ENCODE data around the gene THAP8. TPM values are rescaled to one million over a fixed set of nuclear protein-coding genes. Genes with fewer than 3 reads are reported as not detected.
A peak's percentile ranks its signal among the peaks of the same experiment; 100 is the strongest.

Gene THAP8
- total RNA-seq, 1 experiment from 2014 or later, result 7.6 TPM

- Histone ChIP-seq H3K4me1 (no peaks in the 10 kb centered on the region), H3K36me3 (ENCODE audit: control insufficient read depth, insufficient read depth, low read length) (no peaks in the 10 kb centered on the region), H3K27me3 (replicated peaks; ENCODE audit: control insufficient read depth, insufficient read depth, low read length) (no peaks in the 10 kb centered on the region), H3K4me3 (ENCODE audit: low read depth, low read length) (peak within 1 kb of the TSS; percentile 98), H3K9me3 (no peaks in the 10 kb centered on the region)
- Mint-ChIP-seq H3K4me1 (ENCODE audit: low read depth, unreplicated experiment) (peaks cover 11% of the 10 kb centered on the region), H3K4me3 (ENCODE audit: unreplicated experiment) (peak within 1 kb of the TSS; percentile 95), H3K9me3 (ENCODE audit: unreplicated experiment) (no peaks in the 10 kb centered on the region), H3K27me3 (ENCODE audit: insufficient read depth, unreplicated experiment) (no peaks in the 10 kb centered on the region), H3K27ac (ENCODE audit: unreplicated experiment) (peak within 1 kb of the TSS; percentile 93), H3K36me3 (ENCODE audit: insufficient read depth, unreplicated experiment) (peaks cover 32% of the 10 kb centered on the region)
- CTCF ChIA-PET, result interaction anchor here (1.0 to 2.0 kb wide), 4 partner anchors 13 to 64 kb away, joined by 3 to 5 read pairs (median 4); partner anchors contain the start of genes ALKBH6, SYNE4 and THAP8
- intact Hi-C loops (cut with micrococcal nuclease; ENCODE audit: unreplicated experiment), result loop anchor here (2.0 kb wide), 2 partner anchors 13 to 59 kb away; partner anchors contain the start of genes SYNE4, THAP8 and WDR62
- POLR2A ChIA-PET, result interaction anchor here (0.6 to 2.2 kb wide), 4 partner anchors 8 to 47 kb away, joined by 3 to 15 read pairs (median 4); partner anchors contain the start of genes ALKBH6 and SYNE4
- no peak for TF ChIP-seq CTCF (IDR thresholded peaks at IDR 0.05; ENCODE audit: insufficient read depth in 1 of 2, low read depth in 1 of 2, low read length in 1 of 2, severe bottlenecking in 1 of 2, unreplicated experiment in 1 of 2)
- BruUV-seq (replicated peaks), result TSS peak; percentile 43
- DNase-seq, result peak; percentile 97
Observed at GRCh38 chr19:35995048-35995993, 58.8 kb downstream of the THAP8 start, which contains the start of gene SDHAF1. Gene SDHAF1, plus strand, starts transcription at chr19:35995188. Its CDS starts 87 bp downstream, at chr19:35995275.

- TF ChIP-seq CTCF (IDR thresholded peaks at IDR 0.05; ENCODE audit: insufficient read depth in 1 of 2, low read depth in 1 of 2, low read length in 1 of 2, severe bottlenecking in 1 of 2, unreplicated experiment in 1 of 2), result no peak
- peaks cover 33% of the 10 kb centered on the region for H3K36me3 Mint-ChIP-seq (ENCODE audit: insufficient read depth, unreplicated experiment)
- intact Hi-C loops (cut with micrococcal nuclease; ENCODE audit: unreplicated experiment), result loop anchor here (2.0 kb wide), 2 partner anchors 15 to 61 kb away; partner anchors contain the start of genes SYNE4, THAP8 and WDR62
- POLR2A ChIA-PET, result interaction anchor here (0.7 kb wide), 1 partner anchor 10 kb away, joined by 3 read pairs; no protein-coding TSS in a partner anchor
- H3K4me3 Mint-ChIP-seq (ENCODE audit: unreplicated experiment), result peak overlapping the region; percentile 95
- BruUV-seq (replicated peaks), result no TSS peak
- H3K27ac Mint-ChIP-seq (ENCODE audit: unreplicated experiment), result peak overlapping the region; percentile 93
- H3K4me1 Mint-ChIP-seq (ENCODE audit: low read depth, unreplicated experiment), result peaks cover 11% of the 10 kb centered on the region
- peak overlapping the region; percentile 98; the same call in 1 of the 2 replicates for H3K4me3 ChIP-seq (ENCODE audit: low read depth, low read length)
- DNase-seq, result no peak
- H3K27me3 Mint-ChIP-seq (ENCODE audit: insufficient read depth, unreplicated experiment), result no peaks in the 10 kb centered on the region
- H3K9me3 ChIP-seq, result peaks cover 4% of the 10 kb centered on the region; the same call in 1 of the 2 replicates
- no peaks in the 10 kb centered on the region for H3K4me1 ChIP-seq
- CTCF ChIA-PET, result no interaction called here
- no peaks in the 10 kb centered on the region for H3K9me3 Mint-ChIP-seq (ENCODE audit: unreplicated experiment)
- no peaks in the 10 kb centered on the region for H3K27me3 ChIP-seq (replicated peaks; ENCODE audit: control insufficient read depth, insufficient read depth, low read length)
- no peaks in the 10 kb centered on the region for H3K36me3 ChIP-seq (ENCODE audit: control insufficient read depth, insufficient read depth, low read length)
Observed at GRCh38 chr19:35993923-35994598, 60.0 kb downstream of the THAP8 start.

All from Caco-2 (cell line).